Fibroblast of mammary gland (primary cell): ENCODE measurements around the gene ODC1.

Experiments used
- DNase-seq: peaks from one replicate; pipeline ENCODE4 v3.0.0-alpha.2; 2010; ENCODE audit warnings: low read depth
- H3K4me3 ChIP-seq: 2 replicates; pipeline ENCODE4 v1.5.1; 2011; ENCODE audit warnings: low read depth, mild to moderate bottlenecking, low read length, moderate library complexity; ENCODE audit not compliant: control insufficient read depth
- CTCF ChIP-seq: conservative IDR thresholded peaks from 2 replicates; pipeline ENCODE4 v1.5.1; 2011; ENCODE audit warnings: low read depth, low read length, inconsistent platforms; ENCODE audit not compliant: control insufficient read depth, insufficient read depth

ODC1 gene

GRCh38 chr2:10424916-10425505 lies 23.1 kb downstream of the ODC1 start:
- no peak overlapping the region for H3K4me3 ChIP-seq
- TF ChIP-seq CTCF, result no peak
- DNase-seq, result no peak

GRCh38 chr2:10424051-10424450 lies 24.1 kb downstream of the ODC1 start:
- DNase-seq, result peak; percentile 60
- TF ChIP-seq CTCF, result no peak
- no peak overlapping the region for H3K4me3 ChIP-seq

GRCh38 chr2:10423400-10423774 lies 24.7 kb downstream of the ODC1 start:
- no peak for DNase-seq
- no peak for TF ChIP-seq CTCF
- H3K4me3 ChIP-seq, result no peak overlapping the region

GRCh38 chr2:10422732-10423399 lies 25.3 kb downstream of the ODC1 start:
- H3K4me3 ChIP-seq, result no peak overlapping the region
- no peak for DNase-seq
- no peak for TF ChIP-seq CTCF

GRCh38 chr2:10422251-10422650 lies 25.9 kb downstream of the ODC1 start:
- DNase-seq, result no peak
- TF ChIP-seq CTCF, result no peak
- no peak overlapping the region for H3K4me3 ChIP-seq

- no peak for DNase-seq
- H3K4me3 ChIP-seq, result no peak overlapping the region
- TF ChIP-seq CTCF, result no peak
Measured at GRCh38 chr2:10419553-10420257, 28.4 kb downstream of the ODC1 start.
